Measurements from ENCODE around the gene ELMOD3.

DNA sequence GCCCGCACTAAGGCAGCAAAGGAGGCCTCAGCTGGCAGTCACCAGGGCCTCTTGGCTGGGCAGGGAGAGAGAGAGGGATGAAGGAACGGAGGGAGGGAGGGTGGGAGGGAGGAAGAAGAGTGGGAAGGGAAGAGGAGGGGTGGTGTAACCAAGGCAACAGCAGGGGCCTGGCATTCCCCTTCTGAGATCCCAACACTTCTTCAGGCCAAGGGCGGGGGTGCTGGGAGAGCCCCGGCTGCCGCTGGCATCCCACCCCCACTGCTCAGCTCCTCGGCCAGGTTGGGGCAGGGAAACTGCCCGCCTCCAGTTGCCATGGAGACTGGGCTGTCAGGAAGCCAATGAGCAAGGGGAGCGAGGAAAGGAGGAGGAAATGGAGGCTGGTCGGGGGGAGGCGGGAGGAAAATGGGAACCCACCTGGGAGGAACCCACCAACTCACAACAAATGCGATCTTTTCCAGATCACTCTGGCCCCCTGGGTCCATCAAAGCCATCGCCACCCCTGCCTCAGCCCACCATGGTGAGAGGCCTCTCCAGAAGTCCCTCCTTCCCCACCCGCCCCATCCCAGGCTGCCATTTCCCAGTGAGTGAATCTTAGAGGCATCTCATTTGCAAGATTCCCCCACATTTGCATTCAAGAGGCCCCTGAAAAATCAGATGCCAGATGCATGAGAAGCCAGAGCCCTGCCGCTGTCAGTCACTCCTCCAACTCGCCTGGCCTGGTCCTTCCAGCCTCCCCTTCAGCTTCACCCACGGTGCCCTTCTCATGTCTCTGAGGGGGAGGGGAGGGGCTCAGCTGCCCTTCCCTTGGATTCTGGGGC is 76.4 kb downstream of the ELMOD3 start:
- TF ChIP-seq CTCF (IDR thresholded peaks at IDR 0.05), result no peak
- TF ChIP-seq POLR2A (IDR thresholded peaks at IDR 0.05), result no peak

Data from esophagus squamous epithelium (tissue), 4 donors.